C1 segment of cervical spinal cord (tissue), 14 donors: ENCODE results near the gene IL18R1.
"Not testable (repeated sequence)": the region's sequence is repeated elsewhere in the genome, so short reads cannot be mapped to it uniquely, and the experiment has no call there.

Experiments
- DNase-seq, 14 donors: peaks; one replicate each; lab custom pipeline; 2025; lab: John Stamatoyannopoulos, UW

The IL18R1 gene

GRCh38 chr2:102355526-102356380, at the start of gene IL18R1:
IL18R1 (plus strand) TSS chr2:102355796; CDS start chr2:102362661, 6,865 bp downstream.
- DNase-seq = peak in 10 of 14 donors; percentile 11 to 68 (median 43)

GRCh38 chr2:102306125-102306524, 49.5 kb upstream of the IL18R1 start:
- no peak for DNase-seq

- DNase-seq = no peak
Observed at GRCh38 chr2:102310964-102311640, 44.5 kb upstream of the IL18R1 start, which contains the start of gene IL1RL1. IL1RL1 (plus strand) TSS chr2:102311563; CDS start chr2:102338265, 26,702 bp downstream.

- DNase-seq = no peak
Observed at GRCh38 chr2:102313025-102313424, 42.6 kb upstream of the IL18R1 start.

- DNase-seq = no peak
Observed at GRCh38 chr2:102313471-102313870, 42.1 kb upstream of the IL18R1 start.

GRCh38 chr2:102313950-102314349, 41.6 kb upstream of the IL18R1 start:
- DNase-seq = no peak

- no peak for DNase-seq
Observed at GRCh38 chr2:102315921-102316320, 39.7 kb upstream of the IL18R1 start.

GRCh38 chr2:102317715-102318114, 37.9 kb upstream of the IL18R1 start:
- no peak for DNase-seq

GRCh38 chr2:102318437-102318836, 37.2 kb upstream of the IL18R1 start:
- no peak for DNase-seq

- DNase-seq = no peak
Observed at GRCh38 chr2:102321941-102322719, 33.5 kb upstream of the IL18R1 start.

- not testable (repeated sequence) for DNase-seq
Observed at GRCh38 chr2:102324914-102325313, 30.7 kb upstream of the IL18R1 start.

GRCh38 chr2:102331311-102331980, 24.1 kb upstream of the IL18R1 start:
- no peak for DNase-seq

GRCh38 chr2:102334486-102334885, 21.1 kb upstream of the IL18R1 start:
- DNase-seq = no peak

GRCh38 chr2:102335871-102336366, 19.7 kb upstream of the IL18R1 start:
- DNase-seq = no peak

GRCh38 chr2:102336502-102336945, 19.1 kb upstream of the IL18R1 start:
- DNase-seq = no peak

- no peak for DNase-seq
Observed at GRCh38 chr2:102337012-102337411, 18.6 kb upstream of the IL18R1 start.

GRCh38 chr2:102337481-102338386, 17.9 kb upstream of the IL18R1 start:
- DNase-seq = no peak

GRCh38 chr2:102340778-102341177, 14.8 kb upstream of the IL18R1 start:
- DNase-seq = no peak

GRCh38 chr2:102342888-102343287, 12.7 kb upstream of the IL18R1 start:
- no peak for DNase-seq

GRCh38 chr2:102344397-102344796, 11.2 kb upstream of the IL18R1 start:
- no peak for DNase-seq
